HepG2 (cell line): ENCODE measurements around the gene TMEM116. TPM values are rescaled to one million over a fixed set of nuclear protein-coding genes. Genes with fewer than 3 reads are reported as not detected.

Source experiments
- ARNT2 ChIP-seq: sonication (generic); formaldehyde crosslinking; IDR thresholded peaks from 2 replicates; pipeline ENCODE4 v1.8.0; 2022; ENCODE audit warnings: mild to moderate bottlenecking, low read depth, missing genetic modification reagents, moderate library complexity
- ATF1 ChIP-seq: IDR thresholded peaks from 2 replicates; pipeline ENCODE4 v1.6.1; 2016; ENCODE audit warnings: mild to moderate bottlenecking, control low read depth
- ATF5 ChIP-seq: sonication (generic); formaldehyde crosslinking; IDR thresholded peaks from 2 replicates; pipeline ENCODE4 v1.4.0; 2020; ENCODE audit warnings: mild to moderate bottlenecking, low read depth, missing genetic modification reagents
- BRCA1 ChIP-seq: sonication (generic); formaldehyde crosslinking; IDR thresholded peaks from 2 replicates; pipeline ENCODE4 v1.4.0; 2020; ENCODE audit warnings: missing genetic modification reagents
- FOXA1 ChIP-seq, 2 experiments: fragments of 450-650 bp in 1 of 2; sonication (generic) in 1 of 2; formaldehyde crosslinking in 1 of 2; IDR thresholded peaks; 2 replicates each; pipeline versions ENCODE4 v1.4.0 to v1.6.1; 2016 to 2020; ENCODE audit warnings: missing genetic modification reagents in 1 of 2
- GABPA ChIP-seq, 2 experiments: IDR thresholded peaks; 2 replicates each; pipeline ENCODE4 v1.6.1; 2011 to 2016; ENCODE audit warnings: low read depth in 2 of 2, low read length in 1 of 2, missing biosample characterization in 1 of 2, missing genetic modification characterization in 1 of 2
- KLF15 ChIP-seq: sonication (generic); formaldehyde crosslinking; IDR thresholded peaks from 2 replicates; pipeline ENCODE4 v1.8.1; 2023; ENCODE audit warnings: borderline replicate concordance, mild to moderate bottlenecking, inconsistent platforms, missing genetic modification reagents, mixed read lengths
- MED8 ChIP-seq: sonication (generic); formaldehyde crosslinking; IDR thresholded peaks from 2 replicates; pipeline ENCODE4 v1.8.1; 2023; ENCODE audit warnings: mild to moderate bottlenecking, missing genetic modification reagents; ENCODE audit not compliant: insufficient replicate concordance
- PITX1 ChIP-seq: sonication (generic); formaldehyde crosslinking; IDR thresholded peaks from 2 replicates; pipeline ENCODE4 v1.5.1; 2020; ENCODE audit warnings: mild to moderate bottlenecking, missing genetic modification reagents
- SRSF4 ChIP-seq: fragments of 200-400 bp; formaldehyde crosslinking; IDR thresholded peaks from one replicate; pipeline ENCODE4 v1.6.1; 2018; ENCODE audit warnings: mild to moderate bottlenecking, low read depth, low read length, moderate library complexity; ENCODE audit not compliant: poor library complexity, severe bottlenecking
- ZBTB40 ChIP-seq, 2 experiments: fragments of 450-650 bp in 1 of 2; sonication (generic) in 1 of 2; formaldehyde crosslinking in 1 of 2; IDR thresholded peaks; 2 replicates each; pipeline versions ENCODE4 v1.6.1 to v1.8.0; 2016 to 2022; ENCODE audit warnings: antibody characterized with exemption in 1 of 2, mild to moderate bottlenecking in 1 of 2, missing genetic modification reagents in 1 of 2
- ZFP62 ChIP-seq: sonication (generic); formaldehyde crosslinking; IDR thresholded peaks from 2 replicates; pipeline ENCODE4 v1.4.0; 2020; ENCODE audit warnings: missing genetic modification reagents
- ZFP82 ChIP-seq: sonication (generic); formaldehyde crosslinking; IDR thresholded peaks from 2 replicates; pipeline ENCODE4 v1.5.1; 2020; ENCODE audit warnings: mild to moderate bottlenecking, missing genetic modification reagents, borderline replicate concordance
- ZNF382 ChIP-seq: sonication (generic); formaldehyde crosslinking; IDR thresholded peaks from 2 replicates; pipeline ENCODE4 v1.5.0; 2020; ENCODE audit warnings: missing genetic modification reagents, mild to moderate bottlenecking, borderline replicate concordance
- ZNF562 ChIP-seq: sonication (generic); formaldehyde crosslinking; IDR thresholded peaks from 2 replicates; pipeline ENCODE4 v1.8.0; 2022; ENCODE audit warnings: missing genetic modification reagents, borderline replicate concordance
- ZNF639 ChIP-seq: conservative IDR thresholded peaks from 2 replicates; pipeline ENCODE4 v1.6.1; 2018; ENCODE audit warnings: missing genetic modification reagents
- polyA plus RNA-seq, 8 experiments: library from polyadenylated mRNA; depleted of rRNA in 3 of 8; stranded (reverse) in 7 of 8; unstranded in 1 of 8; fragments of >200 nt; fragmentation: Illumina TruSeq in 4 of 8; extraction: Trizol in 4 of 8; gene quantifications; 2 replicates each; pipeline versions ENCODE4 v1.2.1 to v1.2.3, GENCODE V29; 2011 to 2016; ENCODE audit warnings: low read depth in 4 of 8, missing spikeins in 1 of 8, mixed read lengths in 1 of 8; ENCODE audit not compliant: insufficient read depth in 1 of 8
- total RNA-seq, 5 experiments: library from RNA; depleted of rRNA; stranded (reverse); fragments of >200 nt; fragmentation: Illumina TruSeq; extraction: Trizol; gene quantifications; 2 replicates each; pipeline ENCODE4 v1.2.3, GENCODE V29; 2016; ENCODE audit warnings: low read depth in 1 of 5

Gene TMEM116
- total and polyA plus RNA-seq, 2 of the 13 experiments (the other 11 are each of a cell fraction or from before 2014, with no cell fraction given), result 14.0 to 17.8 TPM

GRCh38 chr12:112013601-112014402 is 837 bp upstream of the TMEM116 start (continued):
- 0 out of 2 replicates have a peak, but pooled peaks have one; percentile 33 for TF ChIP-seq ZNF639 (CRISPR knock-in tag)
- TF ChIP-seq ZNF382, result no peak
- no peak for TF ChIP-seq GABPA (IDR thresholded peaks at IDR 0.05; ENCODE audit: low read depth, low read length)
- peak; percentile 45; the same call in 1 of the 2 replicates for TF ChIP-seq GABPA (CRISPR knock-in tag; IDR thresholded peaks at IDR 0.05; ENCODE audit: low read depth)
- TF ChIP-seq MED8 (CRISPR knock-in tag), result peak; percentile 10
- no peak; the same call in 1 of the 2 replicates for TF ChIP-seq ZNF562 (CRISPR knock-in tag)
- TF ChIP-seq PITX1, result peak; percentile 29; the same call in 1 of the 2 replicates
- TF ChIP-seq FOXA1 (IDR thresholded peaks at IDR 0.05), result no peak
- peak; percentile 50 for TF ChIP-seq FOXA1 (CRISPR knock-in tag; IDR thresholded peaks at IDR 0.05)
- TF ChIP-seq ATF1 (CRISPR knock-in tag), result no peak; the same call in 1 of the 2 replicates
- TF ChIP-seq ARNT2 (CRISPR knock-in tag), result no peak
- TF ChIP-seq ATF5, result 0 out of 2 replicates have a peak, but pooled peaks have one; percentile 91
- TF ChIP-seq ZBTB40 (IDR thresholded peaks at IDR 0.05), result no peak
- TF ChIP-seq ZBTB40 (CRISPR knock-in tag; IDR thresholded peaks at IDR 0.05), result peak; percentile 38; the same call in 1 of the 2 replicates
- no peak for TF ChIP-seq BRCA1
- TF ChIP-seq KLF15 (CRISPR knock-in tag), result peak; percentile 22; the same call in 1 of the 2 replicates
- TF ChIP-seq ZFP82 (CRISPR knock-in tag), result peak; percentile 65
- TF ChIP-seq ZFP62 (CRISPR knock-in tag), result no peak
- no peak for TF ChIP-seq SRSF4
